HepG2 (cell line): Measurements from ENCODE around the gene MYL3. TPM values are rescaled to one million over a fixed set of nuclear protein-coding genes. Genes with fewer than 3 reads are reported as not detected.
A peak's percentile ranks its signal among the peaks of the same experiment; 100 is the strongest.

Source experiments
- FOXO1 ChIP-seq: sonication (generic); formaldehyde crosslinking; IDR thresholded peaks from 2 replicates; pipeline ENCODE4 v1.4.0; 2020; ENCODE audit warnings: missing genetic modification reagents
- MBD4 ChIP-seq: IDR thresholded peaks from 2 replicates; pipeline ENCODE4 v1.6.1; 2012; ENCODE audit warnings: low read length, inconsistent platforms, borderline replicate concordance
- PRMT3 ChIP-seq: sonication (generic); formaldehyde crosslinking; IDR thresholded peaks from 2 replicates; pipeline ENCODE4 v1.8.1; 2022; ENCODE audit warnings: low read depth, mild to moderate bottlenecking, moderate library complexity, missing genetic modification reagents, borderline replicate concordance
- PRPF4 ChIP-seq: fragments of 200-400 bp; formaldehyde crosslinking; IDR thresholded peaks from 2 replicates; pipeline ENCODE4 v1.6.1; 2016; ENCODE audit warnings: low read length, low read depth; ENCODE audit not compliant: poor library complexity, severe bottlenecking
- ZFP90 ChIP-seq: sonication (generic); formaldehyde crosslinking; IDR thresholded peaks from 2 replicates; pipeline ENCODE4 v1.8.0; 2022; ENCODE audit warnings: missing genetic modification reagents, mild to moderate bottlenecking, inconsistent platforms, borderline replicate concordance
- ZMAT3 ChIP-seq: sonication (generic); formaldehyde crosslinking; conservative IDR thresholded peaks from 2 replicates; pipeline ENCODE4 v1.7.0; 2021; ENCODE audit warnings: missing genetic modification reagents
- ZNF577 ChIP-seq: sonication (generic); formaldehyde crosslinking; IDR thresholded peaks from 2 replicates; pipeline ENCODE4 v1.4.0; 2020; ENCODE audit warnings: mild to moderate bottlenecking, low read depth, missing genetic modification reagents, borderline replicate concordance
- ZNF7 ChIP-seq: IDR thresholded peaks from 2 replicates; pipeline ENCODE4 v1.6.1; 2016; ENCODE audit warnings: missing biosample characterization, missing genetic modification reagents
- ZSCAN12 ChIP-seq: sonication (generic); formaldehyde crosslinking; IDR thresholded peaks from 2 replicates; pipeline ENCODE4 v1.9.0; 2021; ENCODE audit warnings: mild to moderate bottlenecking, missing genetic modification reagents
- polyA plus RNA-seq, 8 experiments: library from polyadenylated mRNA; depleted of rRNA in 3 of 8; stranded (reverse) in 7 of 8; unstranded in 1 of 8; fragments of >200 nt; fragmentation: Illumina TruSeq in 4 of 8; extraction: Trizol in 4 of 8; gene quantifications; 2 replicates each; pipeline versions ENCODE4 v1.2.1 to v1.2.3, GENCODE V29; 2011 to 2016; ENCODE audit warnings: low read depth in 4 of 8, missing spikeins in 1 of 8, mixed read lengths in 1 of 8; ENCODE audit not compliant: insufficient read depth in 1 of 8
- total RNA-seq, 5 experiments: library from RNA; depleted of rRNA; stranded (reverse); fragments of >200 nt; fragmentation: Illumina TruSeq; extraction: Trizol; gene quantifications; 2 replicates each; pipeline ENCODE4 v1.2.3, GENCODE V29; 2016; ENCODE audit warnings: low read depth in 1 of 5
- TF ChIP-seq, protein P1 (sequence below): IDR thresholded peaks from 2 replicates; pipeline ENCODE4 v1.6.1; 2012; ENCODE audit warnings: low read length, improper control_type of control experiment
- TF ChIP-seq, protein P2 (sequence below): IDR thresholded peaks from 2 replicates; pipeline ENCODE4 v1.6.1; 2016; ENCODE audit warnings: low read depth, borderline replicate concordance
- TF ChIP-seq, protein P3 (sequence below): sonication (generic); formaldehyde crosslinking; IDR thresholded peaks from 2 replicates; pipeline ENCODE4 v1.4.0; 2020; ENCODE audit warnings: mild to moderate bottlenecking, missing genetic modification reagents, borderline replicate concordance
- TF ChIP-seq, protein P4 (sequence below): sonication (generic); formaldehyde crosslinking; IDR thresholded peaks from 2 replicates; pipeline ENCODE4 v1.5.1; 2020; ENCODE audit warnings: mild to moderate bottlenecking, missing genetic modification reagents, borderline replicate concordance
- TF ChIP-seq, protein P5 (sequence below): sonication (generic); formaldehyde crosslinking; IDR thresholded peaks from 2 replicates; pipeline ENCODE4 v1.5.0; 2020; ENCODE audit warnings: missing genetic modification reagents
- TF ChIP-seq, protein P6 (sequence below): sonication (generic); formaldehyde crosslinking; IDR thresholded peaks from 2 replicates; pipeline ENCODE4 v1.4.0; 2020; ENCODE audit warnings: missing genetic modification reagents, borderline replicate concordance

Gene MYL3
- total and polyA plus RNA-seq, 2 of the 13 experiments (the other 11 are each of a cell fraction or from before 2014, with no cell fraction given), result not detected

DNA sequence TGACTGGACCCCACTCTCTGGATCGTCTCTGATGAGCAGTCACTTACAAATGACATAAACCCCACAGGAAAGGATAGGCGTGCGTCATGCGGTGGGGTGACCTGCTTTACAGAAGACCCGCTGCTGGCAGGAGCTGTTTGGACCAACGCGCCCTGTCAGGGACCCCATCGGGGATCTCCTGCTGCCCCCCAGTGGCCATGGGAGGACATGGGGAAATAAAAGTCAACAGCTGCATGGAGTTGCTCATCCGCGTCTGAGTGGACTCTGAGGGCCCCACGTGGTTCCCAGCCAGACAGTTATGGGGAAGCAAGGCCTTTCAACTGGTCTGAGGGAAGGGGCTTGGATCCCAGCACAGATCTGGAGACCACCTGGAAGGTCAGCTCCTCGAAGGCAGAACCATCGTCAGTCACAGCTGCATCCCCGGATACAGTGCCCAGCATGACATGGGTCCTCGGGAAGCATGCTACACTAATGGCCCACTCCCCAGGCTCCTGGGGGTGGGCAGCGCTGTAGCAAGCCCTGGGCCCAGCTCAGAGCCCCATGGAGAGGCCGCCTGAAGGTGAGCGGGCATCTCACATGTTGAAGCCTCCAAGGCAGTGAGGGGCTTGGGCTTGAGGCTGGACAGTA is 46.4 kb upstream of the MYL3 start (continued):
- TF ChIP-seq, protein P1, sequence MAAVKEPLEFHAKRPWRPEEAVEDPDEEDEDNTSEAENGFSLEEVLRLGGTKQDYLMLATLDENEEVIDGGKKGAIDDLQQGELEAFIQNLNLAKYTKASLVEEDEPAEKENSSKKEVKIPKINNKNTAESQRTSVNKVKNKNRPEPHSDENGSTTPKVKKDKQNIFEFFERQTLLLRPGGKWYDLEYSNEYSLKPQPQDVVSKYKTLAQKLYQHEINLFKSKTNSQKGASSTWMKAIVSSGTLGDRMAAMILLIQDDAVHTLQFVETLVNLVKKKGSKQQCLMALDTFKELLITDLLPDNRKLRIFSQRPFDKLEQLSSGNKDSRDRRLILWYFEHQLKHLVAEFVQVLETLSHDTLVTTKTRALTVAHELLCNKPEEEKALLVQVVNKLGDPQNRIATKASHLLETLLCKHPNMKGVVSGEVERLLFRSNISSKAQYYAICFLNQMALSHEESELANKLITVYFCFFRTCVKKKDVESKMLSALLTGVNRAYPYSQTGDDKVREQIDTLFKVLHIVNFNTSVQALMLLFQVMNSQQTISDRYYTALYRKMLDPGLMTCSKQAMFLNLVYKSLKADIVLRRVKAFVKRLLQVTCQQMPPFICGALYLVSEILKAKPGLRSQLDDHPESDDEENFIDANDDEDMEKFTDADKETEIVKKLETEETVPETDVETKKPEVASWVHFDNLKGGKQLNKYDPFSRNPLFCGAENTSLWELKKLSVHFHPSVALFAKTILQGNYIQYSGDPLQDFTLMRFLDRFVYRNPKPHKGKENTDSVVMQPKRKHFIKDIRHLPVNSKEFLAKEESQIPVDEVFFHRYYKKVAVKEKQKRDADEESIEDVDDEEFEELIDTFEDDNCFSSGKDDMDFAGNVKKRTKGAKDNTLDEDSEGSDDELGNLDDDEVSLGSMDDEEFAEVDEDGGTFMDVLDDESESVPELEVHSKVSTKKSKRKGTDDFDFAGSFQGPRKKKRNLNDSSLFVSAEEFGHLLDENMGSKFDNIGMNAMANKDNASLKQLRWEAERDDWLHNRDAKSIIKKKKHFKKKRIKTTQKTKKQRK, result no peak
- TF ChIP-seq, protein P2, sequence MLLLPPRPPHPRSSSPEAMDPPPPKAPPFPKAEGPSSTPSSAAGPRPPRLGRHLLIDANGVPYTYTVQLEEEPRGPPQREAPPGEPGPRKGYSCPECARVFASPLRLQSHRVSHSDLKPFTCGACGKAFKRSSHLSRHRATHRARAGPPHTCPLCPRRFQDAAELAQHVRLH, result 0 out of 2 replicates have a peak, but pooled peaks have one; percentile 57
- no peak for TF ChIP-seq ZNF577 (CRISPR knock-in tag)
- no peak for TF ChIP-seq PRPF4
- TF ChIP-seq MBD4, result no peak
- no peak for TF ChIP-seq PRMT3 (CRISPR knock-in tag)
- TF ChIP-seq, protein P3, sequence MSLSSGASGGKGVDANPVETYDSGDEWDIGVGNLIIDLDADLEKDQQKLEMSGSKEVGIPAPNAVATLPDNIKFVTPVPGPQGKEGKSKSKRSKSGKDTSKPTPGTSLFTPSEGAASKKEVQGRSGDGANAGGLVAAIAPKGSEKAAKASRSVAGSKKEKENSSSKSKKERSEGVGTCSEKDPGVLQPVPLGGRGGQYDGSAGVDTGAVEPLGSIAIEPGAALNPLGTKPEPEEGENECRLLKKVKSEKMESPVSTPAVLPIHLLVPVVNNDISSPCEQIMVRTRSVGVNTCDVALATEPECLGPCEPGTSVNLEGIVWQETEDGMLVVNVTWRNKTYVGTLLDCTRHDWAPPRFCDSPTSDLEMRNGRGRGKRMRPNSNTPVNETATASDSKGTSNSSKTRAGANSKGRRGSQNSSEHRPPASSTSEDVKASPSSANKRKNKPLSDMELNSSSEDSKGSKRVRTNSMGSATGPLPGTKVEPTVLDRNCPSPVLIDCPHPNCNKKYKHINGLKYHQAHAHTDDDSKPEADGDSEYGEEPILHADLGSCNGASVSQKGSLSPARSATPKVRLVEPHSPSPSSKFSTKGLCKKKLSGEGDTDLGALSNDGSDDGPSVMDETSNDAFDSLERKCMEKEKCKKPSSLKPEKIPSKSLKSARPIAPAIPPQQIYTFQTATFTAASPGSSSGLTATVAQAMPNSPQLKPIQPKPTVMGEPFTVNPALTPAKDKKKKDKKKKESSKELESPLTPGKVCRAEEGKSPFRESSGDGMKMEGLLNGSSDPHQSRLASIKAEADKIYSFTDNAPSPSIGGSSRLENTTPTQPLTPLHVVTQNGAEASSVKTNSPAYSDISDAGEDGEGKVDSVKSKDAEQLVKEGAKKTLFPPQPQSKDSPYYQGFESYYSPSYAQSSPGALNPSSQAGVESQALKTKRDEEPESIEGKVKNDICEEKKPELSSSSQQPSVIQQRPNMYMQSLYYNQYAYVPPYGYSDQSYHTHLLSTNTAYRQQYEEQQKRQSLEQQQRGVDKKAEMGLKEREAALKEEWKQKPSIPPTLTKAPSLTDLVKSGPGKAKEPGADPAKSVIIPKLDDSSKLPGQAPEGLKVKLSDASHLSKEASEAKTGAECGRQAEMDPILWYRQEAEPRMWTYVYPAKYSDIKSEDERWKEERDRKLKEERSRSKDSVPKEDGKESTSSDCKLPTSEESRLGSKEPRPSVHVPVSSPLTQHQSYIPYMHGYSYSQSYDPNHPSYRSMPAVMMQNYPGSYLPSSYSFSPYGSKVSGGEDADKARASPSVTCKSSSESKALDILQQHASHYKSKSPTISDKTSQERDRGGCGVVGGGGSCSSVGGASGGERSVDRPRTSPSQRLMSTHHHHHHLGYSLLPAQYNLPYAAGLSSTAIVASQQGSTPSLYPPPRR (CRISPR knock-in tag), result no peak
- no peak for TF ChIP-seq ZSCAN12
- TF ChIP-seq ZMAT3 (CRISPR knock-in tag), result no peak
- TF ChIP-seq ZNF7 (CRISPR knock-in tag), result no peak
- TF ChIP-seq, protein P4, sequence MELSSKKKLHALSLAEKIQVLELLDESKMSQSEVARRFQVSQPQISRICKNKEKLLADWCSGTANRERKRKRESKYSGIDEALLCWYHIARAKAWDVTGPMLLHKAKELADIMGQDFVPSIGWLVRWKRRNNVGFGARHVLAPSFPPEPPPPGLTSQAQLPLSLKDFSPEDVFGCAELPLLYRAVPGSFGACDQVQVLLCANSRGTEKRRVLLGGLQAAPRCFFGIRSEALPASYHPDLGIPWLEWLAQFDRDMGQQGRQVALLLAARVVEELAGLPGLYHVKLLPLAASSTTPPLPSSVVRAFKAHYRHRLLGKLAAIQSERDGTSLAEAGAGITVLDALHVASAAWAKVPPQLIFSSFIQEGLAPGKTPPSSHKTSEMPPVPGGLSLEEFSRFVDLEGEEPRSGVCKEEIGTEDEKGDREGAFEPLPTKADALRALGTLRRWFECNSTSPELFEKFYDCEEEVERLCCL (CRISPR knock-in tag), result no peak
- TF ChIP-seq, protein P5, sequence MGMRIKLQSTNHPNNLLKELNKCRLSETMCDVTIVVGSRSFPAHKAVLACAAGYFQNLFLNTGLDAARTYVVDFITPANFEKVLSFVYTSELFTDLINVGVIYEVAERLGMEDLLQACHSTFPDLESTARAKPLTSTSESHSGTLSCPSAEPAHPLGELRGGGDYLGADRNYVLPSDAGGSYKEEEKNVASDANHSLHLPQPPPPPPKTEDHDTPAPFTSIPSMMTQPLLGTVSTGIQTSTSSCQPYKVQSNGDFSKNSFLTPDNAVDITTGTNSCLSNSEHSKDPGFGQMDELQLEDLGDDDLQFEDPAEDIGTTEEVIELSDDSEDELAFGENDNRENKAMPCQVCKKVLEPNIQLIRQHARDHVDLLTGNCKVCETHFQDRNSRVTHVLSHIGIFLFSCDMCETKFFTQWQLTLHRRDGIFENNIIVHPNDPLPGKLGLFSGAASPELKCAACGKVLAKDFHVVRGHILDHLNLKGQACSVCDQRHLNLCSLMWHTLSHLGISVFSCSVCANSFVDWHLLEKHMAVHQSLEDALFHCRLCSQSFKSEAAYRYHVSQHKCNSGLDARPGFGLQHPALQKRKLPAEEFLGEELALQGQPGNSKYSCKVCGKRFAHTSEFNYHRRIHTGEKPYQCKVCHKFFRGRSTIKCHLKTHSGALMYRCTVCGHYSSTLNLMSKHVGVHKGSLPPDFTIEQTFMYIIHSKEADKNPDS, result no peak
- no peak for TF ChIP-seq ZFP90 (CRISPR knock-in tag)
- TF ChIP-seq FOXO1 (CRISPR knock-in tag), result peak; percentile 16; the same call in 1 of the 2 replicates
- TF ChIP-seq, protein P6, sequence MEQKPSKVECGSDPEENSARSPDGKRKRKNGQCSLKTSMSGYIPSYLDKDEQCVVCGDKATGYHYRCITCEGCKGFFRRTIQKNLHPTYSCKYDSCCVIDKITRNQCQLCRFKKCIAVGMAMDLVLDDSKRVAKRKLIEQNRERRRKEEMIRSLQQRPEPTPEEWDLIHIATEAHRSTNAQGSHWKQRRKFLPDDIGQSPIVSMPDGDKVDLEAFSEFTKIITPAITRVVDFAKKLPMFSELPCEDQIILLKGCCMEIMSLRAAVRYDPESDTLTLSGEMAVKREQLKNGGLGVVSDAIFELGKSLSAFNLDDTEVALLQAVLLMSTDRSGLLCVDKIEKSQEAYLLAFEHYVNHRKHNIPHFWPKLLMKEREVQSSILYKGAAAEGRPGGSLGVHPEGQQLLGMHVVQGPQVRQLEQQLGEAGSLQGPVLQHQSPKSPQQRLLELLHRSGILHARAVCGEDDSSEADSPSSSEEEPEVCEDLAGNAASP (CRISPR knock-in tag), result no peak
